ENCODE results near the gene MMP15.

DNA sequence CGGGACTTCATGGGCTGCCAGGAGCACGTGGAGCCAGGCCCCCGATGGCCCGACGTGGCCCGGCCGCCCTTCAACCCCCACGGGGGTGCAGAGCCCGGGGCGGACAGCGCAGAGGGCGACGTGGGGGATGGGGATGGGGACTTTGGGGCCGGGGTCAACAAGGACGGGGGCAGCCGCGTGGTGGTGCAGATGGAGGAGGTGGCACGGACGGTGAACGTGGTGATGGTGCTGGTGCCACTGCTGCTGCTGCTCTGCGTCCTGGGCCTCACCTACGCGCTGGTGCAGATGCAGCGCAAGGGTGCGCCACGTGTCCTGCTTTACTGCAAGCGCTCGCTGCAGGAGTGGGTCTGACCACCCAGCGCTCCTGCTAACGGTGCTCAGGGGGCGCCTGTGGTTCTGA lies 19.5 kb downstream of the MMP15 start:
- TF ChIP-seq, protein P1, sequence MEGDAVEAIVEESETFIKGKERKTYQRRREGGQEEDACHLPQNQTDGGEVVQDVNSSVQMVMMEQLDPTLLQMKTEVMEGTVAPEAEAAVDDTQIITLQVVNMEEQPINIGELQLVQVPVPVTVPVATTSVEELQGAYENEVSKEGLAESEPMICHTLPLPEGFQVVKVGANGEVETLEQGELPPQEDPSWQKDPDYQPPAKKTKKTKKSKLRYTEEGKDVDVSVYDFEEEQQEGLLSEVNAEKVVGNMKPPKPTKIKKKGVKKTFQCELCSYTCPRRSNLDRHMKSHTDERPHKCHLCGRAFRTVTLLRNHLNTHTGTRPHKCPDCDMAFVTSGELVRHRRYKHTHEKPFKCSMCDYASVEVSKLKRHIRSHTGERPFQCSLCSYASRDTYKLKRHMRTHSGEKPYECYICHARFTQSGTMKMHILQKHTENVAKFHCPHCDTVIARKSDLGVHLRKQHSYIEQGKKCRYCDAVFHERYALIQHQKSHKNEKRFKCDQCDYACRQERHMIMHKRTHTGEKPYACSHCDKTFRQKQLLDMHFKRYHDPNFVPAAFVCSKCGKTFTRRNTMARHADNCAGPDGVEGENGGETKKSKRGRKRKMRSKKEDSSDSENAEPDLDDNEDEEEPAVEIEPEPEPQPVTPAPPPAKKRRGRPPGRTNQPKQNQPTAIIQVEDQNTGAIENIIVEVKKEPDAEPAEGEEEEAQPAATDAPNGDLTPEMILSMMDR (IDR thresholded peaks at IDR 0.05), result no peak
- no peak for TF ChIP-seq POLR2A (IDR thresholded peaks at IDR 0.05)

Measured in lower leg skin (tissue), 3 donors.